Trophoblast cell (in vitro differentiated cells and primary cell): Measurements from ENCODE around the gene EIF1AD.
A peak's percentile ranks its signal among the peaks of the same experiment; 100 is the strongest.

ENCODE experiments used
- DNase-seq, 2 donors: peaks; one replicate each; pipeline ENCODE4 v3.0.0-alpha.2; 2016
- H2AFZ ChIP-seq: 2 replicates; pipeline ENCODE4 v1.6.1; 2013; ENCODE audit warnings: low read length, moderate library complexity, mild to moderate bottlenecking; ENCODE audit not compliant: insufficient read depth, poor library complexity
- H2AK5ac ChIP-seq: 2 replicates; pipeline ENCODE4 v1.6.1; 2013; ENCODE audit warnings: mild to moderate bottlenecking, low read length
- H2BK120ac ChIP-seq: 2 replicates; pipeline ENCODE4 v1.6.1; 2013; ENCODE audit warnings: low read length, mild to moderate bottlenecking, moderate library complexity; ENCODE audit not compliant: insufficient read depth, poor library complexity
- H2BK12ac ChIP-seq: 2 replicates; pipeline ENCODE4 v1.6.1; 2013; ENCODE audit warnings: mild to moderate bottlenecking, low read length, moderate library complexity
- H2BK5ac ChIP-seq: 2 replicates; pipeline ENCODE4 v1.6.1; 2013; ENCODE audit warnings: low read length, low read depth, moderate library complexity, mild to moderate bottlenecking; ENCODE audit not compliant: poor library complexity
- H3K14ac ChIP-seq: 2 replicates; pipeline ENCODE4 v1.6.1; 2013; ENCODE audit warnings: mild to moderate bottlenecking, low read length
- H3K18ac ChIP-seq: 2 replicates; pipeline ENCODE4 v1.6.1; 2013; ENCODE audit warnings: mild to moderate bottlenecking, low read length
- H3K23ac ChIP-seq: 2 replicates; pipeline ENCODE4 v1.6.1; 2013; ENCODE audit warnings: low read length
- H3K27ac ChIP-seq: 2 replicates; pipeline ENCODE4 v1.5.1; 2013; ENCODE audit warnings: low read depth, mild to moderate bottlenecking, inconsistent platforms, low read length, moderate library complexity
- H3K27me3 ChIP-seq: 2 replicates; pipeline ENCODE4 v1.6.1; 2013; ENCODE audit warnings: inconsistent platforms, mild to moderate bottlenecking, low read length, moderate library complexity; ENCODE audit not compliant: insufficient read depth
- H3K36me3 ChIP-seq, 2 experiments: 1 replicate in 1 of 2; 2 replicates in 1 of 2; pipeline ENCODE4 v1.6.1; 2013; ENCODE audit warnings: low read length in 2 of 2, mild to moderate bottlenecking in 2 of 2, moderate library complexity in 1 of 2; ENCODE audit not compliant: insufficient read depth in 2 of 2, control insufficient read depth in 1 of 2
- H3K4ac ChIP-seq: 2 replicates; pipeline ENCODE4 v1.6.1; 2013; ENCODE audit warnings: low read depth, mild to moderate bottlenecking, low read length, moderate library complexity
- H3K4me1 ChIP-seq, 2 experiments: 1 replicate in 1 of 2; 2 replicates in 1 of 2; pipeline ENCODE4 v1.6.1; 2013; ENCODE audit warnings: low read length in 2 of 2, mild to moderate bottlenecking in 2 of 2, moderate library complexity in 1 of 2; ENCODE audit not compliant: insufficient read depth in 2 of 2, control insufficient read depth in 1 of 2
- H3K4me2 ChIP-seq: 2 replicates; pipeline ENCODE4 v1.6.1; 2013; ENCODE audit warnings: inconsistent platforms, mild to moderate bottlenecking, low read length, moderate library complexity
- H3K4me3 ChIP-seq: 2 replicates; pipeline ENCODE4 v1.5.1; 2013; ENCODE audit warnings: mild to moderate bottlenecking, low read depth, low read length, inconsistent platforms
- H3K79me1 ChIP-seq: one replicate; pipeline ENCODE4 v1.6.1; 2013; ENCODE audit warnings: low read length
- H3K79me2 ChIP-seq: 2 replicates; pipeline ENCODE4 v1.6.1; 2013; ENCODE audit warnings: low read length, mild to moderate bottlenecking; ENCODE audit not compliant: control insufficient read depth, insufficient read depth, poor library complexity
- H3K9ac ChIP-seq: 2 replicates; pipeline ENCODE4 v1.6.1; 2013; ENCODE audit warnings: mild to moderate bottlenecking, low read length
- H3K9me3 ChIP-seq: 2 replicates; pipeline ENCODE4 v1.6.1; 2013; ENCODE audit warnings: low read depth, mild to moderate bottlenecking, control low read depth, inconsistent platforms, low read length; ENCODE audit not compliant: insufficient read depth
- H4K12ac ChIP-seq: 2 replicates; pipeline ENCODE4 v1.6.1; 2013; ENCODE audit warnings: low read depth, mild to moderate bottlenecking, low read length, moderate library complexity
- H4K8ac ChIP-seq: 2 replicates; pipeline ENCODE4 v1.6.1; 2013; ENCODE audit warnings: low read depth, mild to moderate bottlenecking, low read length, moderate library complexity
- H4K91ac ChIP-seq: one replicate; pipeline ENCODE4 v1.6.1; 2013; ENCODE audit warnings: low read depth, mild to moderate bottlenecking, low read length, moderate library complexity
- WGBS: extraction: QIAGEN DNeasy Blood & Tissue Kit; methylation state at CpG from one replicate; pipeline ENCODE4 v1.1.7; 2013; ENCODE audit warnings: missing lambda C conversion rate; ENCODE audit not compliant: insufficient read length, insufficient coverage; ENCODE audit errors: extremely low coverage; 5-methylcytosine and 5-hydroxymethylcytosine counted together

EIF1AD gene

DNA sequence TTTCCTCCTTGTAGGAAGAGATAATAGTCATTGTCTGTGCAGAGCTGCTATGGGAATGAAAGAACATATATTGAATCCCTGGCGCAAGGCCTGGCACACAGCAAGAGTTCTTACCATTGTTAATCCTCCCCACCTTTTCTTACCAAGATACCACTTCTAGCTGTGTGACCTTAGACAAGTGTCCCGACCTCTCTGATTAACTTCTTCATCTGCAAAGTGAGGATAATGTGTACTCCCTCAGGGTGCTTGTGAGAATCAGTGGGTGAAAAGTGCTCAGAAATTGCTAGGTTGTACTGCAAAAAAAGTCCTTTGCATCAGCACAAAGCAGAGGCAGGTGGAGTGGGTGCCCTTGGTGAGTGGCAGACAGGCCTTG is 6.1 kb upstream of the EIF1AD start:
- no peak overlapping the region for H4K91ac ChIP-seq
- no peak overlapping the region for H3K27ac ChIP-seq
- H3K4me2 ChIP-seq: no peak overlapping the region
- peaks cover 8 to 9% of the 10 kb centered on the region in 2 experiments for H3K36me3 ChIP-seq
- peaks cover 36 to 40% of the 10 kb centered on the region in 2 experiments for H3K4me1 ChIP-seq
- no peaks in the 10 kb centered on the region for H3K27me3 ChIP-seq
- H3K9me3 ChIP-seq: no peaks in the 10 kb centered on the region
- no peak overlapping the region for H4K12ac ChIP-seq
- H2BK5ac ChIP-seq: no peak overlapping the region
- peaks cover 3% of the 10 kb centered on the region for H3K79me2 ChIP-seq
- no peak overlapping the region for H2BK12ac ChIP-seq
- no peak for DNase-seq
- H2AFZ ChIP-seq: no peak overlapping the region
- WGBS: no CpG with 5 or more reads among the region's 2 CpGs
- H3K79me1 ChIP-seq: peaks cover 15% of the 10 kb centered on the region
- H2AK5ac ChIP-seq: peak overlapping the region; percentile 15
- no peak overlapping the region for H3K9ac ChIP-seq
- no peak overlapping the region for H3K14ac ChIP-seq
- H3K4me3 ChIP-seq: no peak overlapping the region
- no peak overlapping the region for H3K4ac ChIP-seq
- no peak overlapping the region for H3K18ac ChIP-seq
- H3K23ac ChIP-seq: no peak overlapping the region
- H2BK120ac ChIP-seq: no peak overlapping the region
- no peak overlapping the region for H4K8ac ChIP-seq

DNA sequence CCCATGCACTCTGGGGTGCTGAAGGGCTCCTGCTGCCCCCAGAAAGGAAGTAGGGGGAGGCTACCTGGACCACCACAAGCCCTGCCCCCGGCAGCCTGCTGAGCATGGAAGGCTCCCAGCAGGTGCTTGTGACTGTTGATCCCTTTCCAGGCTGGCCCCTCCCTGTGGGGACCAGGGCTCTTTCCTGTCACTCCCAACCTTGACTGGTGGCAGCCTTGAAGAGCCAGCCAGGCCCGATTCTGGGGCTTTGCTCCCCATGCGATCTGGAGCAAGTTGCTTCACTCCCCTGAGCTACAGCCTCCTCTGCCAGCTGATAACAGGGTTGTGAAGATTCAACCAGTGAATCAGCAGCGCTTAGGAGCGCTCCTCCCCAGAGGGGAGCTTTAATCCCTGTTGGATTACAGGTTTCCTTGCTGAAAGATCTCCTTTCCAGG is 5.3 kb upstream of the EIF1AD start:
- no peaks in the 10 kb centered on the region for H3K27me3 ChIP-seq
- H4K12ac ChIP-seq: no peak overlapping the region
- no peak overlapping the region for H3K4me2 ChIP-seq
- no peak overlapping the region for H2AFZ ChIP-seq
- no peaks in the 10 kb centered on the region for H3K9me3 ChIP-seq
- H3K18ac ChIP-seq: no peak overlapping the region
- H4K8ac ChIP-seq: no peak overlapping the region
- no peak overlapping the region for H2BK12ac ChIP-seq
- peaks cover 16% of the 10 kb centered on the region for H3K79me1 ChIP-seq
- no CpG with 5 or more reads among the region's 5 CpGs for WGBS
- no peak overlapping the region for H3K27ac ChIP-seq
- H4K91ac ChIP-seq: no peak overlapping the region
- no peak overlapping the region for H3K23ac ChIP-seq
- no peak overlapping the region for H3K14ac ChIP-seq
- H3K9ac ChIP-seq: no peak overlapping the region
- H2BK5ac ChIP-seq: no peak overlapping the region
- H2BK120ac ChIP-seq: no peak overlapping the region
- H2AK5ac ChIP-seq: peak overlapping the region; percentile 4
- H3K4me3 ChIP-seq: no peak overlapping the region
- peaks cover 8 to 9% of the 10 kb centered on the region in 2 experiments for H3K36me3 ChIP-seq
- no peak overlapping the region for H3K4ac ChIP-seq
- H3K4me1 ChIP-seq: peaks cover 29 to 34% of the 10 kb centered on the region in 2 experiments
- DNase-seq: no peak
- H3K79me2 ChIP-seq: peaks cover 7% of the 10 kb centered on the region

DNA sequence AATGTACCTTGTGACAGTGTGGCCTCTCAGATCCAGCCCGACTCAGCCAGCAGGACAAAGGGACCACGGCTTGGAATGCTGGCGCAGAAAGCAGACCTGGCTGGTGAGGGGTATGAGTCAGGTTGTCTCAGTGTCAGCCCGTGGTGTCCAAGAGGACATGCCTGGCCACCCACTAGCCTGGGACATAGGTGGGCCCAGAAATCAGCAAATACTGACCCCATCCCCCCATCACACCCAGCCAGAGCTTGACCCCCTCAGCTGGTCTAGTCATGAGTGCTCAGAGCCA is 4.9 kb upstream of the EIF1AD start:
- H3K14ac ChIP-seq: no peak overlapping the region
- no CpG with 5 or more reads among the region's 4 CpGs for WGBS
- H3K4me1 ChIP-seq: peaks cover 25 to 31% of the 10 kb centered on the region in 2 experiments
- no peak overlapping the region for H3K27ac ChIP-seq
- H3K36me3 ChIP-seq: peaks cover 8 to 9% of the 10 kb centered on the region in 2 experiments
- H3K79me1 ChIP-seq: peaks cover 16% of the 10 kb centered on the region
- H4K91ac ChIP-seq: no peak overlapping the region
- no peak for DNase-seq
- H4K8ac ChIP-seq: no peak overlapping the region
- peak overlapping the region; percentile 2 for H2BK12ac ChIP-seq
- no peak overlapping the region for H3K4me2 ChIP-seq
- H3K4ac ChIP-seq: no peak overlapping the region
- H2AK5ac ChIP-seq: peak overlapping the region; percentile 4
- no peaks in the 10 kb centered on the region for H3K9me3 ChIP-seq
- H2BK120ac ChIP-seq: no peak overlapping the region
- H3K79me2 ChIP-seq: peaks cover 6% of the 10 kb centered on the region
- no peak overlapping the region for H4K12ac ChIP-seq
- H2AFZ ChIP-seq: no peak overlapping the region
- H3K9ac ChIP-seq: no peak overlapping the region
- H3K18ac ChIP-seq: no peak overlapping the region
- H3K23ac ChIP-seq: no peak overlapping the region
- H2BK5ac ChIP-seq: no peak overlapping the region
- no peak overlapping the region for H3K4me3 ChIP-seq
- no peaks in the 10 kb centered on the region for H3K27me3 ChIP-seq

DNA sequence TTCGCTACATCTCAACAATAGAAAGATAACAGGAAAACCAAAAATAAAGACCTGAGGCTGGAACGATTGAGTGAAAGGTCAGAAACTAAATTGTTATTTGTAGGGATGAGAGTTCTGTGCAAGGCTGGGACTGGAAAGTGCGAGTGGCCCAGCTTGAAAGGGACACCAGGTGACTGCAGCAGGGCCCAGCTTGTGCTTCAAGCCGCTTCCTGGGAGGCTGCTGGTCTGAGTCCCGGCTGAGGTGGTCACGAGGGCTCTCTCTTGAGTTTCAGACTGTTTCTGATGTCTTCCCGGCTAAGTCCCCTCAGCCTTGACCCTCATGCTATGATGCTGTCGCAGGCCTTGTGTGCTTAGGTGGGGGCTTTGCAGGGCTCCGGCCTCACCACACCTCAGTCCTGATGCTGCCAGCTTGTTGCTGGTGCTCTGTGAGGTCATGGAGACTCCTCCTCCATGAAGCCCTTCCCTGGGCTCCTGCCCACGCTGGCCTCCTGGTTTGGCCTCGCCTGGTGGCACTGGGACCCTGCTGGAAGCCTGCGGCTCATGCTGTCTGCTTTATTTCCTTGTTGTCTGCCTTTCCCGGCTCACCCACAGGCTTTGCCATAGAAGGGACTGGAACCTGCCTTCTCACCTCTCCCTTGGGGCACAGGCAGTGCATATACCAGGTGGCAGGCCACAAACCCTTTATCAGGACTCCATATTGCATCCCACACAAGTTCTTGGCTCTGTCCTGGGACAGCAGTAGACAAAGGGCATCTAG is 4.4 kb upstream of the EIF1AD start:
- no peak overlapping the region for H2BK12ac ChIP-seq
- DNase-seq: no peak

More for the DNA sequence above, 4.4 kb upstream of the EIF1AD start:
- no peak overlapping the region for H3K18ac ChIP-seq
- peaks cover 9% of the 10 kb centered on the region for H3K79me2 ChIP-seq
- H3K14ac ChIP-seq: no peak overlapping the region
- H2AK5ac ChIP-seq: no peak overlapping the region
- no peaks in the 10 kb centered on the region for H3K9me3 ChIP-seq
- no peaks in the 10 kb centered on the region for H3K27me3 ChIP-seq
- H4K91ac ChIP-seq: peak overlapping the region; percentile 20
- WGBS: no CpG with 5 or more reads among the region's 13 CpGs
- no peak overlapping the region for H4K8ac ChIP-seq
- H3K4me3 ChIP-seq: no peak overlapping the region
- no peak overlapping the region for H3K27ac ChIP-seq
- no peak overlapping the region for H2BK120ac ChIP-seq
- no peak overlapping the region for H4K12ac ChIP-seq
- peaks cover 21 to 25% of the 10 kb centered on the region in 2 experiments for H3K4me1 ChIP-seq
- peaks cover 14% of the 10 kb centered on the region for H3K79me1 ChIP-seq
- peaks cover 8 to 9% of the 10 kb centered on the region in 2 experiments for H3K36me3 ChIP-seq
- H3K9ac ChIP-seq: no peak overlapping the region
- H3K23ac ChIP-seq: no peak overlapping the region
- H2BK5ac ChIP-seq: no peak overlapping the region
- H3K4me2 ChIP-seq: no peak overlapping the region
- no peak overlapping the region for H2AFZ ChIP-seq
- no peak overlapping the region for H3K4ac ChIP-seq
